KMS-11 (cell line): Measurements from ENCODE around the gene GPR61.

Source experiments
- H2AFZ ChIP-seq: fragments of 200-600 bp; sonication (generic); 2 replicates; pipeline ENCODE4 v1.6.1; 2016; ENCODE audit warnings: antibody characterized with exemption, mixed run types, low read depth
- H3K27ac ChIP-seq: fragments of 200-600 bp; sonication (generic); 2 replicates; pipeline ENCODE4 v1.6.1; 2016; ENCODE audit warnings: mild to moderate bottlenecking, mixed run types
- H3K27me3 ChIP-seq: fragments of 200-600 bp; sonication (generic); 2 replicates; pipeline ENCODE4 v1.6.1; 2017; ENCODE audit warnings: mild to moderate bottlenecking, low read depth, mixed run types, moderate library complexity; ENCODE audit not compliant: insufficient read depth
- H3K36me3 ChIP-seq: fragments of 200-600 bp; sonication (generic); 2 replicates; pipeline ENCODE4 v1.6.1; 2017; ENCODE audit warnings: mild to moderate bottlenecking, mixed run types; ENCODE audit not compliant: insufficient read depth
- H3K4me1 ChIP-seq: fragments of 200-600 bp; sonication (generic); 2 replicates; pipeline ENCODE4 v1.6.1; 2016; ENCODE audit warnings: mild to moderate bottlenecking, low read depth, mixed run types; ENCODE audit not compliant: poor library complexity, severe bottlenecking
- H3K4me2 ChIP-seq: fragments of 200-600 bp; sonication (generic); 2 replicates; pipeline ENCODE4 v1.7.0; 2016; ENCODE audit warnings: mild to moderate bottlenecking, mixed run types
- H3K4me3 ChIP-seq: fragments of 200-600 bp; sonication (generic); IDR thresholded peaks from 2 replicates; pipeline ENCODE4 v1.6.1; 2017; ENCODE audit warnings: low read depth, low read length, mixed read lengths; ENCODE audit not compliant: insufficient read depth
- H3K79me2 ChIP-seq: fragments of 200-600 bp; sonication (generic); 2 replicates; pipeline ENCODE4 v1.6.1; 2016; ENCODE audit warnings: low read depth, mixed run types; ENCODE audit not compliant: insufficient read depth
- H3K9ac ChIP-seq: fragments of 200-600 bp; sonication (generic); 2 replicates; pipeline ENCODE4 v1.6.1; 2016; ENCODE audit warnings: mild to moderate bottlenecking, mixed run types
- H4K20me1 ChIP-seq: fragments of 200-600 bp; sonication (generic); 2 replicates; pipeline ENCODE4 v1.6.1; 2016; ENCODE audit warnings: mild to moderate bottlenecking, mixed run types; ENCODE audit not compliant: insufficient read depth
- TF ChIP-seq, protein P1 (sequence below): fragments of 200-600 bp; sonication (generic); conservative IDR thresholded peaks from 2 replicates; pipeline ENCODE4 v1.6.1; 2017; ENCODE audit warnings: low read depth, mild to moderate bottlenecking, antibody characterized with exemption, low read length, moderate library complexity, mixed read lengths

Gene GPR61

DNA sequence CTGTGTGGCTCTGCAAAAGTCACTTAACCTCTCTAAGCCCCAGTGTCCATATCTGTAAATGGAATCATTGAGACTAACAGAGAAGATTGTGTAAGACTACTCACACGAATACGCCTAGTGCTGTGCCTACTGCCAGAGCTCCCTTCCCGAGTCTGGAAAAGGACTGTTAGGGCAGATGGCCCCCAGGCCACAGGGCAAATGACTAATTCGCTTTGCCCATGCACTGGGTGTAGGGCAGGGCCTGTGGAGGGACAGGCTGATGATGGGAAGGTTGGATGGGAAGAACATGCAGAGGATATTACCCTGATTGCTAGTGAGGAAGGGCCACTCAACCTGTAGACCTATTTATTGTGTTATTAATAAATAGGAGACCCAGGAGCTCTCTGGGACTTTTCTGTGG is 4.2 kb upstream of the GPR61 start:
- Histone ChIP-seq H3K27me3 (no peaks in the 10 kb centered on the region), H3K36me3 (no peaks in the 10 kb centered on the region), H3K4me3 (no peak overlapping the region), H3K27ac (no peak overlapping the region), H3K4me2 (no peak overlapping the region), H3K79me2 (no peaks in the 10 kb centered on the region), H2AFZ (no peak overlapping the region), H3K9ac (no peak overlapping the region), H4K20me1 (no peaks in the 10 kb centered on the region), H3K4me1 (peaks cover 8% of the 10 kb centered on the region)
- TF ChIP-seq, protein P1, sequence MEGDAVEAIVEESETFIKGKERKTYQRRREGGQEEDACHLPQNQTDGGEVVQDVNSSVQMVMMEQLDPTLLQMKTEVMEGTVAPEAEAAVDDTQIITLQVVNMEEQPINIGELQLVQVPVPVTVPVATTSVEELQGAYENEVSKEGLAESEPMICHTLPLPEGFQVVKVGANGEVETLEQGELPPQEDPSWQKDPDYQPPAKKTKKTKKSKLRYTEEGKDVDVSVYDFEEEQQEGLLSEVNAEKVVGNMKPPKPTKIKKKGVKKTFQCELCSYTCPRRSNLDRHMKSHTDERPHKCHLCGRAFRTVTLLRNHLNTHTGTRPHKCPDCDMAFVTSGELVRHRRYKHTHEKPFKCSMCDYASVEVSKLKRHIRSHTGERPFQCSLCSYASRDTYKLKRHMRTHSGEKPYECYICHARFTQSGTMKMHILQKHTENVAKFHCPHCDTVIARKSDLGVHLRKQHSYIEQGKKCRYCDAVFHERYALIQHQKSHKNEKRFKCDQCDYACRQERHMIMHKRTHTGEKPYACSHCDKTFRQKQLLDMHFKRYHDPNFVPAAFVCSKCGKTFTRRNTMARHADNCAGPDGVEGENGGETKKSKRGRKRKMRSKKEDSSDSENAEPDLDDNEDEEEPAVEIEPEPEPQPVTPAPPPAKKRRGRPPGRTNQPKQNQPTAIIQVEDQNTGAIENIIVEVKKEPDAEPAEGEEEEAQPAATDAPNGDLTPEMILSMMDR: no peak

DNA sequence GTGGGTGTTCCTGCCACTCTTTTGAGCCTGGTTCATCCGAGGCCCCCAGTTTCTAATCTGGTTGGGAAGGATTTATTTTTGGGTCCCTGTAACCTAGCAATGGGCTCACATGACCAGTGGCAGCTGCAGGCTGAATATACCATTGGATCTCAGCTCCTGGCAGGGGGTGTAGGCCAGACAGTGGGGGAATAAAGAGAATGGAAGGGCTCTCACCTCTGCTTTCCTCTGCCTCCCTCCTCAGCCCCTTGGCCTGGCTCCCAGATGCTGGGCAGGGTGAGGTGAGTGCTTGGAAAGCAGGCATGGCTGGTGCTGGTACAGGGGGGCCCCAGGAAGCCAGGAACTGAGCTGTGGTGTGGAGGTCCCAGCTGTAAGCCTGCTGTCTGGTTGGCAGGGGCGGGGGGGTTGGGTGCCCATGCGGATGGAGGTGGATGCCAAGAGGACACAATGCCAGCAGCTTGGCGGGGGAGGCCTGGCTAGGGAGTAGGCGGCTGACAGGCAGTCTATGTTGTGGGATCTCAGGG is 3.6 kb upstream of the GPR61 start:
- no peak overlapping the region for H2AFZ ChIP-seq
- H3K4me3 ChIP-seq: no peak overlapping the region
- H4K20me1 ChIP-seq: no peaks in the 10 kb centered on the region
- no peak overlapping the region for H3K4me2 ChIP-seq
- TF ChIP-seq, protein P1: no peak
- no peaks in the 10 kb centered on the region for H3K36me3 ChIP-seq
- H3K9ac ChIP-seq: no peak overlapping the region
- peaks cover 1% of the 10 kb centered on the region; the same call in 1 of the 2 replicates for H3K27me3 ChIP-seq
- peaks cover 8% of the 10 kb centered on the region for H3K4me1 ChIP-seq
- H3K79me2 ChIP-seq: no peaks in the 10 kb centered on the region
- no peak overlapping the region for H3K27ac ChIP-seq

DNA sequence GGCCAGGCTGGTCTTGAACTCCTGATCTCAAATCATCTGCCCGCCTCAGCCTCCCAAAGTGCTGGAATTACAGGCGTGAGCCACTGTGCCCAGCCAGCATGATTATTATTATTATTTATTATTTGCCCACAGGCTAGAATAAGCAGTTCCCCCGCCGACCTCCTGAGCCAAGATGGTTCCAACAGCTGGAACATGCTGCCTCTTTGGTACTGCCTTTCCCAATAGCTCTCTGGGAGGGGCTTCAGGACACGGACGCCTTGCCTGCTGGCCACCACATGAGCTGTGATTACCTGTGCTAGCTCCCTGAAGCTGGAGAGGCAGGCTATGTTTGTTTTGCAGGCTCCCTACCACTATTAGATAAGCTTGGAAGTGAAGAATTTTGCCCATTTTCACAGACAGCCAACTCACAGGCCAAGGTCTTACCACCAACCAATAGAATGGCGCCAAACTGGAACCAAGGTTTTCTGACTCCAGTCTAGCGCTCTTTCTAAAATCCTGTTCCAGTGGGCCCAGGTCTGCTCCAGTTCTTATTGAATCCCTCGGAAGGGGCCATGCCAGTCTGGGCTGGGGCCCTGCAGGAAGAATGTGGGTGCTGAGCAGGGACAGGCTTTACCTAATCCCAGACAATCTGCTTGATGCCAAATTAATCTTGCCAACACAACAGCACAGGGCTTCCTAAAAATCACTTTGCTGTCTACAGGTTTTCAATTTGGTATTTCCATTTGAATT is 2.1 kb upstream of the GPR61 start:
- H3K27me3 ChIP-seq: peaks cover 11% of the 10 kb centered on the region; the same call in 1 of the 2 replicates

DNA sequence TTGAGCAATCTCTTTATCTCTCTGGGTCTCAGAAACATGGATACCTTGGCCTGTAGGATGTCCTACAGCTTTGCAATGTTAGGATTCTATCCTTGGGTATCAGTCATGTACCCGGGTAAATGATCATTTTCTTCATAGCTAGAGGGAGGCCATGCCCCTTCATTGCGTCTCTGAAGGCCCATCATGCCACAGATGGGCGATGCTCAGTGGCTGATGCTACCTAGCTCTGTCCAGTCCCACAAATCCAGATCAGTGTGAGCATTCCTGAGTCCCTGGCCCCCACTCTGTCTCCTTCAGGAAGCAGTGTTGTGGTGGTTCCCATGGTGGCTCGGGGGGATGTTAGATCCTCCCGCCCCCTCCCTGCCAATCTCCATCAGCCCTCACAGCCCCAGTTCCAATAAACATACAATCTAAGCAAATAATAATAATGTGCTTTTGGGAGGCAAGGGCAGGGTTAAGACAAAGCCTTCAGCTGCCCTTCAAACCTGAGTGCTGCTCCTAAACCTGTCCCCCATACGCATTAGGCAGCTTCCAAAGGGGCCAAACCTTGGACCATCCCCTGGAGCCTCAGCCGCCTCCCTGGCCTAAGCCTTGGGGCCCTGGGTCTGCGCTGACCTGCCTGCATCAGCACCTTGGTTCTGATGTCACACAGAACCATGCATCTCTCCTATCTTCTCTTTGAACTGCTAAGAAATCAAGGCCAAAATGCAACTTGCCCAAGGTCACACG is 681 bp upstream of the GPR61 start:
- Histone ChIP-seq H3K9ac (no peak overlapping the region), H3K4me3 (no peak overlapping the region), H3K4me2 (no peak overlapping the region), H3K4me1 (no peaks in the 10 kb centered on the region), H2AFZ (no peak overlapping the region), H4K20me1 (no peaks in the 10 kb centered on the region), H3K27ac (no peak overlapping the region), H3K27me3 (peaks cover 11% of the 10 kb centered on the region; the same call in 1 of the 2 replicates), H3K79me2 (no peaks in the 10 kb centered on the region), H3K36me3 (no peaks in the 10 kb centered on the region)
- TF ChIP-seq, protein P1: no peak

More for the DNA sequence above, 2.1 kb upstream of the GPR61 start:
- Histone ChIP-seq H4K20me1 (no peaks in the 10 kb centered on the region), H3K36me3 (no peaks in the 10 kb centered on the region), H3K27ac (no peak overlapping the region), H3K4me3 (no peak overlapping the region), H3K4me2 (no peak overlapping the region), H3K9ac (no peak overlapping the region), H3K79me2 (no peaks in the 10 kb centered on the region), H2AFZ (no peak overlapping the region), H3K4me1 (peaks cover 5% of the 10 kb centered on the region)
- TF ChIP-seq, protein P1: no peak
